Suprapubic skin (tissue), 4 donors: ENCODE results near the gene ANK2. TPM values are rescaled to one million over a fixed set of nuclear protein-coding genes. Genes with fewer than 3 reads are reported as not detected.

ENCODE experiments used
- DNase-seq, 2 donors: peaks; one replicate each; pipeline ENCODE4 v3.0.0-alpha.2; 2019; ENCODE audit warnings: low spot score in 2 of 2
- H3K27ac ChIP-seq: fragments of 200-600 bp; sonication (generic); one replicate; pipeline ENCODE4 v1.5.1; 2019
- H3K27me3 ChIP-seq: fragments of 200-600 bp; sonication (generic); one replicate; pipeline ENCODE4 v1.5.1; 2019
- H3K36me3 ChIP-seq: fragments of 200-600 bp; sonication (generic); one replicate; pipeline ENCODE4 v1.5.1; 2019
- H3K4me1 ChIP-seq: fragments of 200-600 bp; sonication (generic); one replicate; pipeline ENCODE4 v1.5.1; 2019
- H3K4me3 ChIP-seq: fragments of 200-600 bp; sonication (generic); one replicate; pipeline ENCODE4 v1.5.1; 2019; ENCODE audit warnings: mild to moderate bottlenecking
- H3K9me3 ChIP-seq: fragments of 200-600 bp; sonication (generic); one replicate; pipeline ENCODE4 v1.5.1; 2019
- EP300 ChIP-seq: sonication (generic); formaldehyde crosslinking; IDR thresholded peaks from one replicate; pipeline ENCODE4 v1.6.1; 2017; ENCODE audit warnings: antibody characterized with exemption
- POLR2A ChIP-seq, 2 donors: fragments of 450-650 bp; IDR thresholded peaks; one replicate each; pipeline ENCODE4 v1.6.1; 2017; ENCODE audit warnings: antibody characterized with exemption in 2 of 2, mild to moderate bottlenecking in 2 of 2, moderate library complexity in 2 of 2
- POLR2AphosphoS5 ChIP-seq, 3 donors: sonication (generic); formaldehyde crosslinking; IDR thresholded peaks; one replicate each; pipeline ENCODE4 v1.6.1; 2017; ENCODE audit warnings: antibody characterized with exemption in 3 of 3
- WGBS: methylation state at CpG from one replicate; pipeline ENCODE4 v1.1.5; 2018; 5-methylcytosine and 5-hydroxymethylcytosine counted together
- total RNA-seq, 4 donors: library from RNA; depleted of rRNA; stranded (reverse); fragments of >200 nt; gene quantifications; one replicate each; pipeline ENCODE4 v1.1.0, GENCODE V29; 2016
- TF ChIP-seq, protein P1 (sequence below), 2 donors: fragments of 200-600 bp in 1 of 2; fragments of 450-650 bp in 1 of 2; sonication (generic) in 1 of 2; IDR thresholded peaks; one replicate each; pipeline ENCODE4 v1.5.1; 2016 to 2019; ENCODE audit warnings: antibody characterized with exemption in 2 of 2, mild to moderate bottlenecking in 1 of 2, moderate library complexity in 1 of 2

The ANK2 gene
- total RNA-seq, 4 donors from 2014 or later: 7.7 to 15.2 (median 11.2) TPM

DNA sequence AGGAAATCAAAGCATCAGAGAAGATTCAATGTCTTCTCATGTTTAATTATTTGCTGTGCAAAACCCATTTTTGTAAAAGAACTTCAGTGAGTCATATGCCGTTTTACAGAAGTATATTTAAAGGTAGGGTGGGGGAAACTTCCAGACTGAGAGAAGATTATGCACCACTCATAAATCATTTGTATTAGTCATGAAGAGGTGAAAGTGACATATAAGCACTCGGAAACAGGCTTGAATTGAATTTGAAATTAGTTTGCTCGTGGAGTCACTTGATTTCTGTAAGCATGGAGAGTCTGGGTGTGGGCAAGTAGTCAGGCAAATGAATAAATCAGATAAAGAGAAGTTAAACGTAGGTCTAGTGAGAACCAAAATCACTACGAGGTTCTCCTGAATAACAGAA lies 335.1 kb downstream of the ANK2 start:
- Histone ChIP-seq H3K27ac (peak overlapping the region; percentile 47), H3K9me3 (no peaks in the 10 kb centered on the region), H3K27me3 (no peaks in the 10 kb centered on the region), H3K36me3 (no peaks in the 10 kb centered on the region), H3K4me3 (no peak overlapping the region), H3K4me1 (peaks cover 31% of the 10 kb centered on the region)
- TF ChIP-seq POLR2AphosphoS5 (IDR thresholded peaks at IDR 0.05) (no peak), EP300 (no peak), POLR2A (IDR thresholded peaks at IDR 0.05) (no peak)
- TF ChIP-seq, protein P1, sequence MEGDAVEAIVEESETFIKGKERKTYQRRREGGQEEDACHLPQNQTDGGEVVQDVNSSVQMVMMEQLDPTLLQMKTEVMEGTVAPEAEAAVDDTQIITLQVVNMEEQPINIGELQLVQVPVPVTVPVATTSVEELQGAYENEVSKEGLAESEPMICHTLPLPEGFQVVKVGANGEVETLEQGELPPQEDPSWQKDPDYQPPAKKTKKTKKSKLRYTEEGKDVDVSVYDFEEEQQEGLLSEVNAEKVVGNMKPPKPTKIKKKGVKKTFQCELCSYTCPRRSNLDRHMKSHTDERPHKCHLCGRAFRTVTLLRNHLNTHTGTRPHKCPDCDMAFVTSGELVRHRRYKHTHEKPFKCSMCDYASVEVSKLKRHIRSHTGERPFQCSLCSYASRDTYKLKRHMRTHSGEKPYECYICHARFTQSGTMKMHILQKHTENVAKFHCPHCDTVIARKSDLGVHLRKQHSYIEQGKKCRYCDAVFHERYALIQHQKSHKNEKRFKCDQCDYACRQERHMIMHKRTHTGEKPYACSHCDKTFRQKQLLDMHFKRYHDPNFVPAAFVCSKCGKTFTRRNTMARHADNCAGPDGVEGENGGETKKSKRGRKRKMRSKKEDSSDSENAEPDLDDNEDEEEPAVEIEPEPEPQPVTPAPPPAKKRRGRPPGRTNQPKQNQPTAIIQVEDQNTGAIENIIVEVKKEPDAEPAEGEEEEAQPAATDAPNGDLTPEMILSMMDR (IDR thresholded peaks at IDR 0.05): no peak
- no peak for DNase-seq
- WGBS: 27% methylated on average over 5 of the region's 5 CpGs

DNA sequence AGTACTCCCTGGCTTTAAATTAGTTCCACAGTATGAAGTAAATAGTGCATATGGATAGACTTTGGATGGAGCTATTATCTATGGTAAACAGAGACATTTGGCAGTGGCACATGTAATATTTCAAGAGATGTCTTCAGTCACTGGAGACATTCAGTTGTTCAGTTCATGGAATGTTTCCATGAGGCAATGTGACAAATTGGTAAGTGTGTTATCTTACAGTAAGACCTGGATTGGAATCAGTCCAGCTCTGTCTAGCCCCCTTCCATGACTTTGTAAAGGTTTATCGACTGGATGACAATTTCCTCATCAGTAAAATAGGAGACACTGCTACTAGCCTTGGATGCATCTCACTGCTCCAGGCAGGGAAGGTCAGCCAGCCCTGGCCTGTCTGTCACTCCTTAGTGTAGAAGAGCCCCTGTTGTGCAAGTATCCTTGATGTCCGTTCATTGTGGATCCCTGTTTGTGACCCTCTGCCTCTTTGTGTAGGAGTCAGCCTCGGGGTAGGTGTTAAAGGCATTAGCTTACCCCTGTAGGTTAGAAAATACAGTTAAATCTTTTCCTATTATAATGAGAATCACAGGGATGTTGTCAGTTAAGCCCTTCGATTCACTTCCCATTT lies 335.9 kb downstream of the ANK2 start:
- no peak for DNase-seq
- Histone ChIP-seq H3K4me1 (peaks cover 31% of the 10 kb centered on the region), H3K27me3 (no peaks in the 10 kb centered on the region), H3K4me3 (no peak overlapping the region), H3K9me3 (no peaks in the 10 kb centered on the region), H3K36me3 (no peaks in the 10 kb centered on the region), H3K27ac (no peak overlapping the region)
- no peak for TF ChIP-seq POLR2A (IDR thresholded peaks at IDR 0.05)
- TF ChIP-seq POLR2AphosphoS5 (IDR thresholded peaks at IDR 0.05): no peak
- no peak for TF ChIP-seq EP300
- TF ChIP-seq, protein P1 (IDR thresholded peaks at IDR 0.05): no peak
- WGBS: 91% methylated on average over 4 of the region's 4 CpGs

DNA sequence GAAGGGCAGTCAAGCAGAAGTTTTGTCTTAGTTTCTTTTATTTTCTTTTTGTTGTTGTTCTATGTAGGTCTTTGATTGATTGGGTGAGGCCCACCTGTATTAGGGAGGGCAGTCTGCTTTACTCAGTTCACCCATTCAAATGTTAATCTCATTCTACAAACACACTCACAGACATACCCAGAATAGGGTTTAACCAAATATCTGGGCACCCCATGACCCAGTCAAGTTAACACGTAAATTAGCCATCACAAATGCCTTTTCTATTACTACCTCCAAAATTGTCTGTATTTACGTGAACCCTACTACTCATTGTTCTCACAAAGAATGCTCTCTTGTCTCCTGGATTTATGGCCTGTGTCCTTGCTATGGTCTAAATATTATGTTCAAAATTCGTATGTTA lies 339.7 kb downstream of the ANK2 start:
- no peak overlapping the region for H3K4me3 ChIP-seq
- TF ChIP-seq, protein P1 (IDR thresholded peaks at IDR 0.05): no peak
- TF ChIP-seq EP300 (no peak), POLR2AphosphoS5 (IDR thresholded peaks at IDR 0.05) (no peak), POLR2A (IDR thresholded peaks at IDR 0.05) (no peak)
- H3K4me1 ChIP-seq: peaks cover 12% of the 10 kb centered on the region
- H3K27ac ChIP-seq: no peak overlapping the region
- no peaks in the 10 kb centered on the region for H3K36me3 ChIP-seq
- DNase-seq: no peak
- no peaks in the 10 kb centered on the region for H3K27me3 ChIP-seq
- H3K9me3 ChIP-seq: no peaks in the 10 kb centered on the region
- 93% methylated on average over 3 of the region's 3 CpGs for WGBS

DNA sequence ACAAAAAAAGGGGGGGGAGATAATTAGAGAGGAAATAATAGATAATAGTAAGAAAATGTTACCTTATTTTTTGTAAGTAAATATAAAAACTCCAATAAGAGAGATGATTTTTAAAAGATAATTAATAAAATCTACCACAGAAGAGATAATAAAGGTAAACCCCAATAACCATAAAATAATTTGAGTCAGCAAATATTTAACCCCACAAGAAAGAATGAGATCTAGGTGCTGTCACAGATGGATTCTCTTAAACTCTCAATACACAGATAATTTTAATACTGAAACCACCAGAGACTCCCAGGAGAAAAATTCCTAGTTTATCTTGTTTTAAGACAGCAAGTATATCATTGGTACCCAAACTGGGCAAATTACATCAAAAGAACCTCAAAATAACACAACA lies 341.4 kb downstream of the ANK2 start:
- no peak for DNase-seq
- H3K4me3 ChIP-seq: no peak overlapping the region
- no peaks in the 10 kb centered on the region for H3K27me3 ChIP-seq

DNA sequence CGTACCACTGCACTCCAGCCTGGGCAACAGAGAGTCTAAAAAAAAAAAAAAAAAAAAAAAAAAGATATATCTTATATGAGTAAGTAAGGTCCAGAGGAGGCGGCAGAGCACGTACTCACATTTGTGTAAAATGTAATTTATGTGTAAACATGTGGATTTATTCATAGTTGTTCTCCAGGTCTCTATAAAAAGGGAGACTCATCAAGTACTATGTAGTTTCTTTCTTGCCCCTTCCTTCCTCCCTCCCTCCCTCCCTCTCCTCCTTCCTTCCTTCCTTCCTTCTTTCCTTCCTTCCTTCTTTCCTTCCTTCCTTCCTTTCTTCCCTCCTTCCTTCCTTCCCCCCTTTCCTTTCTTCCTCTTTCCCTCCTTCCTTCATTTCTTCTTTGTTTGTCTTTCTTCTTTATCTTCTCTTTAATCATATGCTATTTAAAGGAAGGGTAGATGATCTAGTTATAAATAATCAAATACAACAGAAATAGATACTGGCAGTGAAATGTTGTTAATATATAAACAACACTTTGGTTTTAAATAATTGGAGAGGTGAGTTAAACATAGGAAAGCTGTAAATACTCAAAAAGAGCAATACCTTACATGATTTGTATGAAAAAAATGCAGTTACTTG lies 344.8 kb downstream of the ANK2 start:
- WGBS: 56% methylated on average over 3 of the region's 3 CpGs

More for the DNA sequence above, 341.4 kb downstream of the ANK2 start:
- Histone ChIP-seq H3K4me1 (no peaks in the 10 kb centered on the region), H3K9me3 (no peaks in the 10 kb centered on the region), H3K36me3 (no peaks in the 10 kb centered on the region), H3K27ac (no peak overlapping the region)
- TF ChIP-seq POLR2AphosphoS5 (IDR thresholded peaks at IDR 0.05) (no peak), EP300 (no peak), POLR2A (IDR thresholded peaks at IDR 0.05) (no peak)
- TF ChIP-seq, protein P1 (IDR thresholded peaks at IDR 0.05): no peak

More for the DNA sequence above, 344.8 kb downstream of the ANK2 start:
- Histone ChIP-seq H3K4me3 (no peak overlapping the region), H3K27me3 (no peaks in the 10 kb centered on the region), H3K27ac (no peak overlapping the region), H3K4me1 (peaks cover 5% of the 10 kb centered on the region), H3K36me3 (no peaks in the 10 kb centered on the region), H3K9me3 (no peaks in the 10 kb centered on the region)
- TF ChIP-seq POLR2AphosphoS5 (IDR thresholded peaks at IDR 0.05) (no peak), EP300 (no peak)
- TF ChIP-seq, protein P1 (IDR thresholded peaks at IDR 0.05): no peak
- no peak for DNase-seq
